GM12872 (cell line): ENCODE data around the gene ZNF565.

Source experiments
- TF ChIP-seq, protein P1 (sequence below): IDR thresholded peaks from 3 replicates; pipeline ENCODE4 v1.5.1; 2011; ENCODE audit warnings: low read depth, mild to moderate bottlenecking, low read length, moderate library complexity; ENCODE audit not compliant: insufficient read depth

The ZNF565 gene

DNA sequence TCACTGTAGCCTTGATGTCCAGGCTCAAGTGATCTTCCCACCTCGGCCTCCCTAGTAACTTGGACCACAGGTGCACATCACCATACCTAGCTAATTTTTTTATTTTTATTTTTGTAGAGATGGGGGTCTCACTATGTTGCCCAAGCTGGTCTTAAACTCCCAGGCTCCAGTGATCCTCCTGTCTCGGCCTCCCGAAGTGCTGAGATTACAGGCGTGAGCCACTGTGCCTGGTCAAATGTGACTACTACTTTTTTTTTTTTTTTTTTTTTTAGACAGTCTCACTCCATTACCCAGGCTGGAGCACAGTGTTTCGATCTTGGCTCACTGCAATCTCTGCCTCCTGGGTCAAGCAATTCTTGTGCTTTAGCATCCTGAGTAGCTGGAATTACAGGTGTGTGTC lies 41.6 kb downstream of the ZNF565 start:
- TF ChIP-seq, protein P1, sequence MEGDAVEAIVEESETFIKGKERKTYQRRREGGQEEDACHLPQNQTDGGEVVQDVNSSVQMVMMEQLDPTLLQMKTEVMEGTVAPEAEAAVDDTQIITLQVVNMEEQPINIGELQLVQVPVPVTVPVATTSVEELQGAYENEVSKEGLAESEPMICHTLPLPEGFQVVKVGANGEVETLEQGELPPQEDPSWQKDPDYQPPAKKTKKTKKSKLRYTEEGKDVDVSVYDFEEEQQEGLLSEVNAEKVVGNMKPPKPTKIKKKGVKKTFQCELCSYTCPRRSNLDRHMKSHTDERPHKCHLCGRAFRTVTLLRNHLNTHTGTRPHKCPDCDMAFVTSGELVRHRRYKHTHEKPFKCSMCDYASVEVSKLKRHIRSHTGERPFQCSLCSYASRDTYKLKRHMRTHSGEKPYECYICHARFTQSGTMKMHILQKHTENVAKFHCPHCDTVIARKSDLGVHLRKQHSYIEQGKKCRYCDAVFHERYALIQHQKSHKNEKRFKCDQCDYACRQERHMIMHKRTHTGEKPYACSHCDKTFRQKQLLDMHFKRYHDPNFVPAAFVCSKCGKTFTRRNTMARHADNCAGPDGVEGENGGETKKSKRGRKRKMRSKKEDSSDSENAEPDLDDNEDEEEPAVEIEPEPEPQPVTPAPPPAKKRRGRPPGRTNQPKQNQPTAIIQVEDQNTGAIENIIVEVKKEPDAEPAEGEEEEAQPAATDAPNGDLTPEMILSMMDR: no peak

DNA sequence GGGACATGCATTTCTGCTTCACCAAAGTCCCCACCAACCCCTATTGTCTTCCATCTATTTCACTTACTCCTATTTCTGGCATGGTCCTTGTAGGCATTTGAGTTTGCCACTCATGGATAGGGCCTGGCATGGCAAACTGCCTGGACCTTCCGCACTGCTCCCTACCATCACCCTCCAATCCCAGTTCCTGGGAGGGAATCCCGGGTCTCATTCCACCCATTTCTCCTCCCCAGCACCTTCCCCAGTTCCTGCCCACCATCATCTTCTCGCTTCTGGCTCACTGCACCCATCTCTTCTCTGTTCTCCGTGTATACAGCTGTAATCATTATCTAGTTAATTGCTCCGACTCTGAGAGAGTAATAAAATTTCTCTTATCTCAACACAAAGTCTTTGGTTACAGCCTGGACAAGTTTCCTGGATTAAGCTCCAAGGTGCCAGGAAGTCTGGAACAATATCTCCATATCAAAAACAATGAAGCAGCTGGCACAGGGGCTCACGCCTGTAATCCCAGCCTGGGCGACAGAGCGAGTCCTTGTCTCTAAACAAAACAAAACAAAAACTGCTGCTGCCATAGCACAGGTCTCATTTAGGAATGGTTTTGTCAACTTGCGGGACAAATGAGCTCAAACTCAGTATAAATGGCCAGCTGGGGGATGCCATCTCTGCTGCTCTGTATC lies 45.2 kb downstream of the ZNF565 start:
- TF ChIP-seq, protein P1: no peak

DNA sequence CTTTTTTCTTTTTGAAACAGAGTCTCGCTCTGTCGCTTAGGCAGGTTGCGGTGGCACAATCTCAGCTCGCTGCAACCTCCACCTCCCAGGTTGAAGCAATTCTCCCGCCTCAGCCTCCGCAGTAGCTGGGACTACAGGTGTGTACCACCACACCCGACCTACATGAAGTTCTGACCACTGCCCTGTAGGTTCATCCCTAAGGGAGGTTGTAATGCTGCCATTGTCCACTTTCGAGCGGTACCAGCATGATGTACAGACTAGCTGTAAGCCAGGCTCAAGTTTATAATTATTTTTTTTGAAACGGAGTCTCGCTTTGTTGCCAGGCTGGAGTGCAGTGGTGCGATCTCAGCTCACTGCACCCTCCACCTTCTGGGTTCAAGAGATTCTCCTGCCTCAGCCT lies 50.7 kb downstream of the ZNF565 start:
- TF ChIP-seq, protein P1: no peak

DNA sequence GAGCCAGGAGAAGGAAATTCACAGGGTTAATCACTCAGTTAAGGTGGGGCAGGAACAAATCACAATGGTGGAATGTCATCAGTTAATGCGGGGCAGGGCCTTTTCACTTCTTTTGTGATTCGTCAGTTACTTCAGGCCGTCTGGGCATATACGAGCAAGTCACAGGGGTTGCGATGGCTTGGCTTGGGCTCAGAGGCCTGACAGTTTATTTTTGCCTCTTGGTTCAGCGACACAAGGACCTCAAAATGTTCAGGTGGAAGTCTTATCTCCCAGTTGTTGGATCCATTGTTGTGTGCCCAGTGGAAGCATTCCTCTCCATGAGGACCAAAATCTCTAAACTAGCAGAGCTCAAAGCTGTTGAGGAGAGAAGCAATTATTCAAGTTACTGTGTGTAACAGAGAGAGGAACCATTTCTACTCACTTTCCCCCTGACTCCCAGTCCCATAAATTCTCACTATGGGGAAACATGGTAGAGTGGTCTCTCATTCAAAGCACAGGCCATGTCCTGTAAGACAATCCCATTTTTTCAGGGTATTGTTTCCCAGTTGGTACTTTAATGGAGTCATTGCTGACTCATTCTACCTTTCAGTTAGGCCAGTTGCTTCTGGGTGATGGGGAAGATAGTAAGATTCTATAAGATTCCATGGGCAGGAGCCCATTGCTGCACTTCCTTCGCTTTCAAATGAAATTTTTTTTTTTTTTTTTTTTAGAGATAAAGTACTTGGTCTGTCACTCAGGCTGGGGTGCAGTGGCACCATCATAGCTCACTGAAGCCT lies 53.5 kb downstream of the ZNF565 start:
- TF ChIP-seq, protein P1: no peak

DNA sequence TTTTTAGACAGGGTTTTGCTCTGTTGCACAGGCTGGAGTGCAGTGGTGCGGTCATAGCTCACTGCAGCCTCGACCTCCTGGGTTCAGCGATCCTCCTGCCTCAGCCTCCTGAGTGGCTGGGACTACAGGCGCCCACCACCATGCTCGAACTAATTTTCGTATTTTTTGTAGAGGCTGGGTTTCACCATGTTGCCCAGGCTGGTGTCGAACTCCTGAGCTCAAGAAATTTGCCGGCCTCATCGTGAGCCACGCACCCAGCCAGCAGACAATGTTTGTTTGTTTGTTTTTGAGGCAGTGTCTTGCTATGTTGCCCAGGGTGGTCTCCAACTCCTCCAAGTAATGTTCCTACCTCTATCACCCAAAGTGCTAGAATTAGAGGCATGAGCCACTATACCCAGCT lies 61.3 kb downstream of the ZNF565 start:
- TF ChIP-seq, protein P1: no peak

DNA sequence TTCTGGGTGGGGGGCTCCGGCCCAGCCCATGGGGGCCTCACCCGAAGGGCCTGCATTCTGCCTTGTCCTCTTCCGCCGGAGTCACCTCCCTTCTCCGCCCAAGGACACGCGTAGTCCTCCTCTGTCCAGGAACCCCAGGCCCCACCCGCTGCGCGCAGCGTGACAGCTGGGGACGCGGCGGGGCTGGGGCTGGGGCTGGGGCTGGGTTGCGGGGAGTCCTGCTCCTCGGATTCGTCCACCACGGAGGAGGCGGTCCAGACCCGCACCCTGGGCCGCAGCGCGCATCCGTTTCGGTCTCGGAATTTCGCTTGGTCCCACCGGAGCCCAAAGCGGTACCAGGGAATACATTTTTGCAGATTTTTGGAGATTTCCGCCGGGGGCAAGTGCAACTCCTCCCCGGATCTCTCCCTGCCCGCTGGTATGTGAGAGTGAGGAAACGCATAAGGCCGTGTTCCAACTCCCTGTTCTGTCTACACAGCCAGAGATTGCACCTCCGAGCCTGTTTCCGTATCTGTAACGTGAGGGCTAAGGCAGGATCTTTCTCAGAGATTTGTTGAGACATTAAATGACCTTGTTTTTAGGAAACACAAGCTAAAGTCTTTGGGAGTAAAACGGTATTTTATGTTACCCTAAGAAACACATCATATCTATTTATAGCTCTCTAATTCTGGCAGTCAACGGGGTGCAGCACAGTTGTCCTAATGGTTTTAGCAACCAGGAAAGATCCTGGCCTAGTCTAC lies 61.9 kb downstream of the ZNF565 start, which contains the start of gene COX7A1:
Gene COX7A1 (minus strand): TSS at position 96 of the 740 bp plus-strand sequence. CDS start 40 bp downstream, at position 56.
- TF ChIP-seq, protein P1: no peak

DNA sequence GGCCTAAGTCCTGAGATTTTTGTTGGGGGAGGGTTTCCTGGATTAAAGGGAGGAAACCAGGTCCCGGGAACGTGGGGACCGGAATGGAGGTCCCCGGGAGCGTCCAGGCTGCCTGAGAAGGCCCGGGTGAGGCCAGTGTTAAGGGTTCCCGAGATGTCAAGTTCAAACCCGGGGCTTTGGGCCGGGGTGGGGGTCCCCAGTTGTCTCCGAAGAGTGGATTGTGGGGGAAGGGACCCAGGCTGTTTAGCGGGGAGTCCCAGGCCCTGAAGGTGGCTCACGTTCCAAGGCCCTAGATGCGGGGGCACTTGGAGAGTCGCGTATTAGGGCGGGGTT lies 62.5 kb downstream of the ZNF565 start:
- TF ChIP-seq, protein P1: no peak
